GM21515 (cell line): ENCODE data around the gene POGLUT3.

Experiments
- ATAC-seq: cut with Tn5 transposase; IDR thresholded peaks from one replicate; pipeline ENCODE4 v1.9.1; 2021; ENCODE audit not compliant: unreplicated experiment

POGLUT3 gene

GRCh38 chr11:108500721-108501120 is 2.5 kb upstream of the POGLUT3 start:
- no peak for ATAC-seq

GRCh38 chr11:108500169-108500568 is 2.0 kb upstream of the POGLUT3 start:
- no peak for ATAC-seq

- no peak for ATAC-seq
Measured at GRCh38 chr11:108498816-108499408, 728 bp upstream of the POGLUT3 start.

- ATAC-seq = peak; percentile 56
Measured at GRCh38 chr11:108497317-108498045, 703 bp downstream of the POGLUT3 start.

GRCh38 chr11:108496643-108497256 is 1.4 kb downstream of the POGLUT3 start:
- ATAC-seq = no peak

GRCh38 chr11:108495326-108495725 is 2.9 kb downstream of the POGLUT3 start:
- no peak for ATAC-seq

GRCh38 chr11:108494182-108494581 is 4.0 kb downstream of the POGLUT3 start:
- ATAC-seq = no peak

GRCh38 chr11:108491936-108492335 is 6.2 kb downstream of the POGLUT3 start:
- no peak for ATAC-seq

- no peak for ATAC-seq
Measured at GRCh38 chr11:108486828-108487227, 11.4 kb downstream of the POGLUT3 start.

- ATAC-seq = no peak
Measured at GRCh38 chr11:108486331-108486730, 11.9 kb downstream of the POGLUT3 start.

GRCh38 chr11:108483163-108483562 is 15.0 kb downstream of the POGLUT3 start:
- no peak for ATAC-seq

- ATAC-seq = no peak
Measured at GRCh38 chr11:108474664-108475463, 23.3 kb downstream of the POGLUT3 start.

- no peak for ATAC-seq
Measured at GRCh38 chr11:108472681-108473080, 25.5 kb downstream of the POGLUT3 start.

GRCh38 chr11:108468478-108468864 is 29.7 kb downstream of the POGLUT3 start:
- ATAC-seq = no peak

- ATAC-seq = peak; percentile 99
Measured at GRCh38 chr11:108467091-108467823, 30.9 kb downstream of the POGLUT3 start, which contains the start of gene C11orf65. Gene C11orf65, minus strand, starts transcription at chr11:108467529. Its CDS starts 5,970 bp downstream, at chr11:108461559.

- no peak for ATAC-seq
Measured at GRCh38 chr11:108466405-108466804, 31.8 kb downstream of the POGLUT3 start.

GRCh38 chr11:108453207-108453835 is 44.9 kb downstream of the POGLUT3 start:
- ATAC-seq = no peak
